Sigmoid colon (tissue), 7 donors: ENCODE results near the gene SIRT1. TPM values are rescaled to one million over a fixed set of nuclear protein-coding genes. Genes with fewer than 3 reads are reported as not detected.

ENCODE experiments used
- DNase-seq: peaks from one replicate; pipeline ENCODE4 v3.0.0-alpha.2; 2019
- H3K27ac ChIP-seq, 4 donors: fragments of 200-600 bp; sonication (generic); one replicate each; pipeline ENCODE4 v1.5.1; 2016 to 2019; ENCODE audit warnings: mild to moderate bottlenecking in 1 of 4
- H3K27me3 ChIP-seq, 3 donors: fragments of 200-600 bp; sonication (generic); one replicate each; pipeline ENCODE4 v1.5.1; 2019; ENCODE audit warnings: mild to moderate bottlenecking in 1 of 3
- H3K36me3 ChIP-seq, 4 donors: fragments of 200-600 bp; sonication (generic); one replicate each; pipeline ENCODE4 v1.5.1; 2016 to 2019
- H3K4me1 ChIP-seq, 4 donors: fragments of 200-600 bp; sonication (generic); one replicate each; pipeline ENCODE4 v1.5.1; 2017 to 2019
- H3K4me3 ChIP-seq, 4 donors: fragments of 200-600 bp; sonication (generic); one replicate each; pipeline ENCODE4 v1.5.1; 2017 to 2019; ENCODE audit warnings: mild to moderate bottlenecking in 2 of 4, moderate library complexity in 1 of 4
- H3K9me3 ChIP-seq, 4 donors: fragments of 200-600 bp in 3 of 4; sonication (generic) in 3 of 4; one replicate each; pipeline versions ENCODE4 v1.5.1 to v1.6.1; 2013 to 2019
- CTCF ChIP-seq, 4 experiments: fragments of 450-650 bp in 3 of 4; fragments of 200-600 bp in 1 of 4; IDR thresholded peaks; one replicate each; pipeline ENCODE4 v1.5.1; 2016 to 2019; ENCODE audit warnings: antibody characterized with exemption in 4 of 4, mild to moderate bottlenecking in 3 of 4, moderate library complexity in 2 of 4
- EP300 ChIP-seq, 4 donors: sonication (generic); formaldehyde crosslinking; IDR thresholded peaks; one replicate each; pipeline ENCODE4 v1.6.1; 2017; ENCODE audit warnings: antibody characterized with exemption in 4 of 4
- POLR2A ChIP-seq, 2 donors: fragments of 450-650 bp; IDR thresholded peaks; one replicate each; pipeline ENCODE4 v1.6.1; 2016; ENCODE audit warnings: antibody characterized with exemption in 2 of 2, mild to moderate bottlenecking in 2 of 2, moderate library complexity in 2 of 2
- POLR2AphosphoS5 ChIP-seq, 4 donors: sonication (generic); formaldehyde crosslinking; IDR thresholded peaks; one replicate each; pipeline ENCODE4 v1.6.1; 2017; ENCODE audit warnings: antibody characterized with exemption in 4 of 4
- WGBS, 2 donors: extraction: QIAGEN DNeasy Blood & Tissue Kit; methylation state at CpG; one replicate each; pipeline ENCODE4 v1.1.7; 2013; 5-methylcytosine and 5-hydroxymethylcytosine counted together
- intact Hi-C: fragments of 100-400 bp; cut with DNase I; formaldehyde crosslinking; loops from one replicate; pipeline ENCODE4 v1.15.1; 2023
- polyA plus RNA-seq, 3 donors: library from polyadenylated mRNA; stranded (reverse); fragments of 200-250 nt; gene quantifications; one replicate each; pipeline ENCODE4 v1.2.3, GENCODE V29; 2013
- total RNA-seq, 4 donors: library from RNA; depleted of rRNA; stranded (reverse); fragments of >200 nt; gene quantifications; one replicate each; pipeline ENCODE4 v1.1.0, GENCODE V29; 2016
- donor health status: healthy with polysubstance abuse.
- donor health status: Bipolar disorder and iron deficiency.
- donor health status: healthy.

Gene SIRT1
- total and polyA plus RNA-seq, 7 donors: 11.1 to 38.2 (median 22.4) TPM

DNA sequence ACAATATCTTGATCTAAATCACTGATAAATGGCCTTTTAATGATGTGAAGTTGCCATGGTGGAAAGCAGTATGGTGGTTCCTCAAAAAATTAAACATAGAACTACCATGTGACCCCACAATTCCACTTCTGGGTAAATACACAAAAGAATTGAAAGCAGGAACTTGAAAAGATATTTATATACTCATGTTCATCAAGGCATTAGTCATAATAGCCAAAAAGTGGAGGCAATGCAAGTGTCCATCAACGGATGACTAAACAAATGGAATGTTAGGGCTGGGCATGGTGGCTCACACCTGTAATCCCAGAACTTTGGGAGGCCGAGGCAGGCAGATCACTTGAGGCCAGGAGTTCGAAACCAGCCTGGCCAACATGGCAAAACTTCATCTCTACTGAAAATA lies 44.5 kb upstream of the SIRT1 start:
- no peaks in the 10 kb centered on the region for H3K36me3 ChIP-seq
- 90 to 93% methylated on average over 3 of the region's 3 CpGs for WGBS, 2 donors
- H3K27ac ChIP-seq: no peak overlapping the region
- no peak overlapping the region for H3K4me3 ChIP-seq
- intact Hi-C loops: no loop called here
- H3K9me3 ChIP-seq: no peaks in the 10 kb centered on the region
- H3K27me3 ChIP-seq: no peaks in the 10 kb centered on the region
- H3K4me1 ChIP-seq: peaks cover 0 to 11% (median 1%) of the 10 kb centered on the region in 4 donors
- no peak for DNase-seq
- no peak for TF ChIP-seq POLR2AphosphoS5 (IDR thresholded peaks at IDR 0.05)
- TF ChIP-seq CTCF (IDR thresholded peaks at IDR 0.05): no peak
- no peak for TF ChIP-seq EP300 (IDR thresholded peaks at IDR 0.05)
- no peak for TF ChIP-seq POLR2A (IDR thresholded peaks at IDR 0.05)

DNA sequence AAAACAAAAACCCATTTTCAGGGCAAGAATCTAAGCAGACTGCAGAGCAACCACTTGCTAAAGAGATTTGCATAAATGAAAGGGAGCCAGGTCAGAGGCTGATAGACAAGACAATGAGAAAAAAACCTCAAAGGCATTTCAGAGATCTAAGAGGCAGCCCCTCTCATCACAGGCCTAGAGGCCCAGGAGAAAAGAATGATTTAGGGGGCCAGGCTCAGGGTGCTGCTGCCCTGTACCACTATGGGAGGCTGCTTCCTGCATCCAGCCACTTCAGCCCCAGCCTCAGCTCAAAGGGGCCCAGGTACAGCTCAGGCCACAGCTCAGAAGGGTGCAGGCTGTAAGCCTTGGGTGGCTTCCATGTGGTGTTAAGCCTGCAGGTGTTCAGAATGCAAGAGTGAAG lies 42.7 kb upstream of the SIRT1 start:
- TF ChIP-seq POLR2AphosphoS5 (IDR thresholded peaks at IDR 0.05) (no peak), CTCF (IDR thresholded peaks at IDR 0.05) (no peak), POLR2A (IDR thresholded peaks at IDR 0.05) (no peak), EP300 (IDR thresholded peaks at IDR 0.05) (no peak)
- no peaks in the 10 kb centered on the region for H3K27me3 ChIP-seq
- intact Hi-C loops: no loop called here
- no peaks in the 10 kb centered on the region for H3K9me3 ChIP-seq
- H3K4me3 ChIP-seq: no peak overlapping the region
- H3K36me3 ChIP-seq: no peaks in the 10 kb centered on the region
- H3K27ac ChIP-seq: no peak overlapping the region
- DNase-seq: no peak
- H3K4me1 ChIP-seq: peaks cover 0 to 11% (median 1%) of the 10 kb centered on the region in 4 donors

- no peak for TF ChIP-seq POLR2A (IDR thresholded peaks at IDR 0.05)
- no peak for TF ChIP-seq POLR2AphosphoS5 (IDR thresholded peaks at IDR 0.05)
- TF ChIP-seq EP300 (IDR thresholded peaks at IDR 0.05): no peak
- no peak for TF ChIP-seq CTCF (IDR thresholded peaks at IDR 0.05)
- no peak for DNase-seq
- intact Hi-C loops: no loop called here
- Histone ChIP-seq H3K4me1 (peaks cover 0 to 2% (median 0%) of the 10 kb centered on the region in 4 donors), H3K4me3 (no peak overlapping the region), H3K9me3 (no peaks in the 10 kb centered on the region), H3K27ac (no peak overlapping the region), H3K27me3 (no peaks in the 10 kb centered on the region), H3K36me3 (no peaks in the 10 kb centered on the region)
- 79 to 86% methylated on average over 2 of the region's 2 CpGs for WGBS, 2 donors
These were observed 41.2 kb upstream of the SIRT1 start for GRCh38 chr10:67843284-67843683.

- DNase-seq: peak; percentile 98
- peak in 1 of 4 experiments; percentile 37 for TF ChIP-seq CTCF (IDR thresholded peaks at IDR 0.05)
- peak; percentile 67 to 82 (median 78) for TF ChIP-seq POLR2AphosphoS5 (IDR thresholded peaks at IDR 0.05)
- peak; percentile 44 to 74 for TF ChIP-seq POLR2A (IDR thresholded peaks at IDR 0.05)
- no peak for TF ChIP-seq EP300 (IDR thresholded peaks at IDR 0.05)
- no peaks in the 10 kb centered on the region for H3K9me3 ChIP-seq
- H3K36me3 ChIP-seq: no peaks in the 10 kb centered on the region
- H3K4me3 ChIP-seq: peak overlapping the region; percentile 64 to 71 (median 70)
- peak overlapping the region; percentile 92 to 96 (median 93) for H3K27ac ChIP-seq
- H3K27me3 ChIP-seq: no peaks in the 10 kb centered on the region
- intact Hi-C loops: loop anchor here (2.0 to 10.0 kb wide), 4 partner anchors 35 to 483 kb away; partner anchors contain the start of genes HERC4, HNRNPH3, PBLD and SIRT1
- H3K4me1 ChIP-seq: peaks cover 0 to 8% (median 7%) of the 10 kb centered on the region in 4 donors
- 0 to 1% methylated on average over 36 of the region's 36 CpGs for WGBS, 2 donors
These were observed 35.0 kb upstream of the SIRT1 start for GRCh38 chr10:67849331-67850011.
